RWPE1 (cell line): Measurements from ENCODE around the gene AURKAIP1.

Source experiments
- CTCF ChIA-PET: fragments of 350-600 bp; sonication (Branson Sonifier 250); formaldehyde crosslinking; extraction: SDS; loops from one replicate; lab custom pipeline; 2021; lab: Yijun Ruan, JAX
- POLR2A ChIA-PET: fragments of 400-600 bp; formaldehyde crosslinking; extraction: SDS; loops from one replicate; lab custom pipeline; 2020; ENCODE audit warnings: antibody characterized with exemption; ENCODE audit not compliant: low non-redundant PET; lab: Yijun Ruan, JAX
- DNase-seq: peaks from one replicate; pipeline ENCODE4 v3.0.0; 2012; ENCODE audit warnings: low spot score
- H3K27ac ChIP-seq: fragments of 450-650 bp; 2 replicates; pipeline ENCODE4 v1.5.1; 2017
- CTCF ChIP-seq: fragments of 450-650 bp; conservative IDR thresholded peaks from 2 replicates; pipeline ENCODE4 v1.5.1; 2017; ENCODE audit warnings: low read depth, mild to moderate bottlenecking

The AURKAIP1 gene

DNA sequence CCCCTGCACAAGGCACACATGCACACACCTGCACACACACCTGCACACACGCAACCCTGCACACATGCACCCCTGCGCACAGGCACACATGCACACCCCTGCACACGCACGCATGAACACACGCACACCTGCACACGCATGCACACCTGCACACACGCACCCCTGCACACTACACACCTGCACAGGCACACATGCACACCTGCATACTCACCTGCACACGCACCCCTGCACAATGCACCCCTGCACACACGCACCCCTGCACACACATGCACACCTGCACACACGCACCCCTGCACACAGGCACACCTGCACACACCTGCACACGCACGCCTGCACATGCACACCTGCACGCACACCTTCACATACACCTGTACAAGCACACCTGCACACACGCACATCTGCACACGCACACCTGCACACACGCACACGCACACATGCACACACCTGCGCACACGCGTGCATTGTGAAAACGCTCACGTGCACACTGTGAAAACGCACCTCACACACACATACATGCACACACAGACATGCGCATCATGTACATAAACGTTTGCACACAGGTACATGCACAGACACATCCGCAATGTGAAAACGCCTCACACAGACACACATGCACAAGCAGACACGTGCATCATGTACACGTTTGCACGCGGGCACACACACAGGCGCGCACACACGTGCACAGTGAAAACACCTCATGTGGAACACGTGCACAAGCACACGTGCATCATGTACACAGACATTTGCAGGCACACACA, 34.0 kb downstream of the AURKAIP1 start:
- DNase-seq, result no peak
- H3K27ac ChIP-seq, result peak overlapping the region; percentile 98
- ChIA-PET CTCF (no interaction called here), POLR2A (no interaction called here)
- no peak for TF ChIP-seq CTCF

GRCh38 chr1:1340185-1340584, 34.8 kb downstream of the AURKAIP1 start:
- CTCF ChIA-PET, result no interaction called here
- POLR2A ChIA-PET, result no interaction called here

GRCh38 chr1:1338278-1338677, 36.7 kb downstream of the AURKAIP1 start:
- POLR2A ChIA-PET, result no interaction called here
- CTCF ChIA-PET, result interaction anchor here (0.5 kb wide), 1 partner anchor 173 kb away, joined by 5 read pairs; no protein-coding TSS in a partner anchor
- TF ChIP-seq CTCF, result no peak
- H3K27ac ChIP-seq, result peak overlapping the region; percentile 68
- no peak for DNase-seq

More at GRCh38 chr1:1340185-1340584, 34.8 kb downstream of the AURKAIP1 start:
- 0 out of 2 replicates have a peak overlapping the region, but pooled peaks have one; percentile 14 for H3K27ac ChIP-seq
- no peak for DNase-seq
- no peak for TF ChIP-seq CTCF

GRCh38 chr1:1337793-1338147, 37.2 kb downstream of the AURKAIP1 start:
- POLR2A ChIA-PET, result no interaction called here
- CTCF ChIA-PET, result no interaction called here
- peak overlapping the region; percentile 68 for H3K27ac ChIP-seq
- DNase-seq, result peak; percentile 87
- TF ChIP-seq CTCF, result no peak

GRCh38 chr1:1336931-1337792, 37.8 kb downstream of the AURKAIP1 start:
- no peak for TF ChIP-seq CTCF
- CTCF ChIA-PET, result no interaction called here
- POLR2A ChIA-PET, result no interaction called here
- no peak for DNase-seq
- H3K27ac ChIP-seq, result peak overlapping the region; percentile 68

DNA sequence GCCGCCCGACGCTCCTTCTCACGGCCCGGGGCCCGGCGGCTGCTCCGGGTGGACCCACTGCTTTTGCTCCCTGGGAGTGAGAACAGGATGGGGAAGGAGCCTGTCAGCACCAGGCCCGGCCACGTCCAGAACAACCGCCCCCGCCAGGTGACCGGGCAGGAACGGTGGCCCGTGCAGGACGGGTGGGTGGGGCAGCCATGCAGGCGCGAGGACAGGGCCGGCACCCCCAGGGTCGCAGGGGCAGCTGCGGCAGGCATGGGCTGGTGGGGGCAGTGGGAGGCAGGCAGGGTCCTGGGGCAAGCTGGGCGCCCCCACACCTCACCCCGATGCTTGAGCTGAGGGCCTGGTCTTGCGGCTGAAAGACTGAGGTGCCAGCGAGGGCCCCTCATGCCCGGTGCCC, 38.6 kb downstream of the AURKAIP1 start:
- ChIA-PET POLR2A (no interaction called here), CTCF (interaction anchor here (0.9 kb wide), 1 partner anchor 37 kb away, joined by 3 read pairs; no protein-coding TSS in a partner anchor)
- DNase-seq, result no peak
- H3K27ac ChIP-seq, result peak overlapping the region; percentile 68
- no peak for TF ChIP-seq CTCF
